GM19463 (cell line): ENCODE measurements around the gene MRGPRX4.
"Not testable (repeated sequence)": the region's sequence is repeated elsewhere in the genome, so short reads cannot be mapped to it uniquely, and the experiment has no call there.

Source experiments
- ATAC-seq: cut with Tn5 transposase; IDR thresholded peaks from one replicate; pipeline ENCODE4 v1.9.1; 2021; ENCODE audit warnings: mild to moderate bottlenecking, moderate library complexity; ENCODE audit not compliant: unreplicated experiment

MRGPRX4 gene

DNA sequence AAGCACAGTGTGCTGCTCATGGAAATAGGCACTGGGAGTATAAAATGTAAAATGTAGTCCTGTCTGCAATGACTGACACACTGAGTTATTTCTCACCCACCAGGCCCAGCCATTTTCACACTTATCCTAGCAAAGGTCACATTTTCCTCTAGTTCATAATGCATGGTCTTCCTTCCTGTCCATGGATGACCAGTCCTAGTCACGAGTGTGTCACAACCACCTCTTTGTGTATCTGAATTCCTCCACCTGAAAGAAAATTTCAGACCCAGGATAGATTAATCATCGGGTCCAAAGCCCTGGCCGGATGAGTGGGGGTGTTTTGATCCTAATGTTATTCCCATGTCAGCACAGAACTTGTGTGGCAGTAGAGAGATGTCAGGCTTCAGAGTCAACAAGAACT is at the start of gene MRGPRX4:
Gene MRGPRX4 (plus strand): TSS at position 172 of the 400 bp plus-strand sequence. CDS start 420 bp downstream, outside the sequence.
- no peak for ATAC-seq

DNA sequence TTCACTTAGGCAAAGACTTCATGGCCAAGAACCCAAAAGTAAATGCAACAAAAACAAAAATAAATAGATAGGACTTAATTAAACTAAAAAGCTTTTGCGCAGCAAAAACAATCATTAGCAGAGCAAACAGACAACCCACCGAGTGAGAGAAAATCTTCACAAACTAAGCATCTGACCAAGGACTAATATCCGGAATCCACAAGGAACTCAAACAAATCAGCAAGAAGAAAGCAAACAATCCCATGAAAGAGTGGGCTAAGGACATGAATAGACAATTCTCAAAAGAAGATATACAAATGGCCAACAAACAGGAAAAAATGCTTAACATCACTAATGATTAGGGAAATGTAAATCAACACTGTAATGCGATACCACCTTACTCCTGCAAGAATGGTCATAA is 41.5 kb upstream of the MRGPRX4 start:
- not testable (repeated sequence) for ATAC-seq

DNA sequence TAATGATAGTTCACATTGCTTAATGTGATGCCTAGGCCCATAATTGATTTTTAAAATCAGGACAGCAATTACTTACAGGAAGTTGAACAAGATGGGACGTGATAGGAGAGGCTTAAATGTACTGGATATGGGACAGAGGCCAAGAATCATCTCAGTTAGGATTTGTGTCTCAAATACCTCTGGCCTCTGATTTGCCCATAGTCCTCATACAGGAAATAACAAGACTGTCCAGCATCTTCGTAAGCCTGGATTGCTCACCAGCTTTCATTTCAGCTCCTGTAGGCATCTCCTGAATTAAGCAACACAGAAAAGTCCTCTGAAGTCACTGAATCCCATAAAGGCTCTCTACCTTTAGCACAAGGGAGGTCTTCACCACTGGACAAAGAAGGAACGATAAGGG is 40.3 kb upstream of the MRGPRX4 start, which contains the start of gene MRGPRX3:
Gene MRGPRX3 (plus strand): TSS at position 231 of the 400 bp plus-strand sequence. CDS start 4,632 bp downstream, outside the sequence.
- no peak for ATAC-seq

DNA sequence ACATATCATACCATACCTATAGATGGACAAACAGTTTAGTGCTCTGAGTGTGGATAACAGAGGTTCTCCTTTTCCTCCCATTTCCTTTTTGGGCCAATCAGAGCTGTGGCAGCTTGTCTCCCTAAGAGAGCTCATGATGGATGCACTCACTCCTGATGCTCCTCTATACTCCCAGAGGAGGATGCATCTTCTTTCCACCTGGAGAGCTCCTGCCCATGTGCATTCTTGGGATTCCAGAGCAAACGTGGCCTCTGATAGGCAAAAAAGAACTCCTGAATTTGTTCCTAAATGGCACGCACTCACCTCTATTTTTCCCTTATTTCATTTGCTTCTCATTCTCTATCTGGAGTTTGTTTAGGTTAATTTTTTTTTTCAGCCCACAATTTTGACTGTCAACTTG is 37.3 kb upstream of the MRGPRX4 start:
- no peak for ATAC-seq

DNA sequence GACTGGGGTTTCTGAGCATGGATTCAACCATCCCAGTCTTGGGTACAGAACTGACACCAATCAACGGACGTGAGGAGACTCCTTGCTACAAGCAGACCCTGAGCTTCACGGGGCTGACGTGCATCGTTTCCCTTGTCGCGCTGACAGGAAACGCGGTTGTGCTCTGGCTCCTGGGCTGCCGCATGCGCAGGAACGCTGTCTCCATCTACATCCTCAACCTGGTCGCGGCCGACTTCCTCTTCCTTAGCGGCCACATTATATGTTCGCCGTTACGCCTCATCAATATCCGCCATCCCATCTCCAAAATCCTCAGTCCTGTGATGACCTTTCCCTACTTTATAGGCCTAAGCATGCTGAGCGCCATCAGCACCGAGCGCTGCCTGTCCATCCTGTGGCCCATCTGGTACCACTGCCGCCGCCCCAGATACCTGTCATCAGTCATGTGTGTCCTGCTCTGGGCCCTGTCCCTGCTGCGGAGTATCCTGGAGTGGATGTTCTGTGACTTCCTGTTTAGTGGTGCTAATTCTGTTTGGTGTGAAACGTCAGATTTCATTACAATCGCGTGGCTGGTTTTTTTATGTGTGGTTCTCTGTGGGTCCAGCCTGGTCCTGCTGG is 35.3 kb upstream of the MRGPRX4 start:
- ATAC-seq = no peak

DNA sequence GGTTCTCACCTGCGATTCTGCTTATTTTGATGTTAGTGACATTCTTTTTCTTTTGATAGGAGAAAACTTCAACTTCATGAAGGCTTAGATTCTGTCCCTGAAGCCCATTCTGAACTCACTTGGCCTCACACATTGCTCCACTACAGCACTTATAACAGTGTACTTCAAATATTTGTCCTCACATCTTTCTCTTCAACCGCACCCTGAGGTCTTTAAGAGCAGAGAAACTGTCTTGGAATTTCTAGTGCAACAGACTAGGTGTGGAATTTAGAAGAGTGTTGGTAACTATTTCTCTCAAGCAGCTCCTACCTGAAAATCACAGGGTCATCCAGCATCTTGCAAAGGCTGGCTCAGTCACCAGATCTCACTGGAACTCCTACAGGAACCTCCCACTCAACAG is 32.5 kb upstream of the MRGPRX4 start:
- ATAC-seq = no peak

DNA sequence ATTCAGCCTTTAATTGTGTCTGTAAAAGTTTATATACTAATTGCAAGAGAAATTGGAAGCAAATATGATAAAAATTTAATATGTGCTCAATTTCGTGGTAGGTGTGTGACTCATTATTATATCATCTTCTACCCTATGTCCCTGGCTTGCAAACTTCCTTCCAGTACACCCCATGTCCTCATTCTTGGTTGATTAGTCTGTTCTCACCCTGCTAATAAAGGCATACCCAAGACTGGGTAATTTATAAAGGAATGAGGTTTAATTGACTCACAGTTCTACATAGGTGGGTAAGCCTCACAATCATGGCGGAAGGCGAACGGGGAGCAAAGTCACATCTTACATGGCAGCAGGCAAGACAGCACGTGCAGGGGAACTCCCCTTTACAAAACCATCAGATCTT is 28.4 kb upstream of the MRGPRX4 start:
- ATAC-seq = no peak

DNA sequence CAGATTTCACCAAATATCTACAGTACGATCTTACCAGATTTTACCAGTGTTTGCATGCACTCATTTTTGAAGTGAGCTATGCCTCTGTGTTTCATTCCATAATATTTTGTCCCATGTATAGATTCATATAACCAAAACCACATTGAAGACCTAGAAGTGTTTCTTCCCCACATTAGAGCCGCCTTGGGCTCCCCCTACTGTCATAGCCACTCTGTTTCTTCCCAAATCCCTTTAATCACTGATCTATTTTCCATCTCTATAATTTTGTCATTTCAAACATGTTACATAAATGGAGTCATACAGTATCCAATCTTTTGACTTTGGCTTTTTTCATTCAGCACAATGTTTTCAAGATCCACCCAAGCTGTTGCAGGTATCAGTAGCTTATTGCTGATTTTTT is 27.6 kb upstream of the MRGPRX4 start:
- ATAC-seq = no peak

DNA sequence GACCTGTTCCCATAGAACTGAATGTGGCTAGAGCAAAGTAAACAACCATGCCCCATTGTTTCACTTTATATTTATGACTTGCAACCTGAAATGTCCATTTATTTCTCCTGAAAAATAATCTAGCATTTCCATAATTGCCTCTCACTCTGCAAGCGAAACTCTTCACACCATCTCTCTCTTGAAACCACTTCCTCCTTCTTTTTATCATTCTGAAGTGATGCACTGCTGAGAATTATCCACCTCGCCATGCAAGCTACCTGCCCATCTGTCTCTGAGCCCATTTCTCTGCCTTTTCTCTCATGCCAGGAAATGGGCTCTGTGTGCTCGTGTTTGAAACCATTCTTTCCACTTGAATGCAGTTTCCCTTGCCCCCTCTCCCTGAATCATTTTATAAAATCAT is 26.8 kb upstream of the MRGPRX4 start:
- ATAC-seq = no peak

DNA sequence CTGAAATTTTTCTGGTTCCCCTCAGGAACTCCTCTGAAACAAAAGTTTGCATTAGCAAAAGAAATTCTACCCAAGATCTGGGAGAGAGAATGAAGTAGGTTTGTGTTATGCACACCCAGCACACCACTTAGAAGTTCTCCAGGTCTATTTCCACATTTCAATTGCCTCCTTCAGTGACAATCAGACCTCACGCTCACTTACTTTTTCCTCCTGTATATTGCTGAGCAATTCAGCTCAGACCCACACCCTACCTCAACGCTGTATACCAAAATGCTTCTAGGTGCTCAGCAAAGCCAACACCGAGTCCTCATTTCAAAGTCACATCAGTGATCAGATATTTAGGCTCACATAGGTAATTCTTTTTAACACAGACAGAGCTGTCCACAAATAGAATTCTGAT is 21.1 kb upstream of the MRGPRX4 start:
- no peak for ATAC-seq

DNA sequence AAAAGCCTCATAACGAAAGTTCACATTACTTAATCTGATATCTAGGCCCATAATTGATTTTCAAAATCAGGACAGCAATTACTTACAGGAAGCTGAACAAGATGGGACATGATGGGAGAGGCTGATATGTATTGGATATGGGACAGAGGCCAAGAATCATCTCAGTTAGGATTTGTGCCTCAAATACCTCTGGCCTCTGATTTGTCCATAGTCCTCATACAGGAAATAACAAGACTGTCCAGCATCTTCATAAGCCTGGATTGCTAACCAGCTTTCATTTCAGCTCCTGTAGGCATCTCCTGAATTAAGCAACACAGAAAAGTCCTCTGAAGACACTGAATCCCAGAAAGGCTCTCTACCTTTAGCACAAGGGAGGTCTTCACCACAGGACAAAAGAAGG is 4.3 kb upstream of the MRGPRX4 start:
- ATAC-seq = no peak

DNA sequence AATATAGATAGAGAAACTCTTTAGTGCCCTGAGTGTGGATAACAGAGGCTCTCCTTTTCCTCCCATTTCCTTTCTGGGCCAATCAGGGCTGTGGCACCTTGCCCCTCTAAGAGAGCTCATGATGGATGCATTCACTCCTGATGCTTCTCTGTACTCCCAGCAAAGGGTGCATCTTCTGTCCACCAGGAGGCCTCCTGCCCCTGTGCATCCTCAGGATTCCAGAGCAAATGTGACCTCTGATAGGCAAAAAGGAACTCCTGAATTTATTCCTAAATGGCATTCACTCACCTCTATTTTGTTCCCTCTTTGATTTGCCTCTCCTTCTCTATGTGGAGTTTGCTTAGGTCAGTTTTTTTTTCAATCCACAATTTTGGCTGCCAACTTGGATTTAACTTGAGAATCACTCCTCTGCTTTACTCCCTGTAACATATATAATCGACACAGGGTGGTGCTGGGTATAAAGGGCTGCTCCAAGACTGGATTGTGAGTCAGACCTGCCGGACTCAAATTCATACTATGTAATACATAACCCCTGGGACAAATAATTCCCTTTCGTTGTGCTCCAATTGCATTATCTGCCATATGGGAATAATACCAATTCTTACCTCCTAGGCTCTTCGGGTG is 1.1 kb upstream of the MRGPRX4 start:
- no peak for ATAC-seq

DNA sequence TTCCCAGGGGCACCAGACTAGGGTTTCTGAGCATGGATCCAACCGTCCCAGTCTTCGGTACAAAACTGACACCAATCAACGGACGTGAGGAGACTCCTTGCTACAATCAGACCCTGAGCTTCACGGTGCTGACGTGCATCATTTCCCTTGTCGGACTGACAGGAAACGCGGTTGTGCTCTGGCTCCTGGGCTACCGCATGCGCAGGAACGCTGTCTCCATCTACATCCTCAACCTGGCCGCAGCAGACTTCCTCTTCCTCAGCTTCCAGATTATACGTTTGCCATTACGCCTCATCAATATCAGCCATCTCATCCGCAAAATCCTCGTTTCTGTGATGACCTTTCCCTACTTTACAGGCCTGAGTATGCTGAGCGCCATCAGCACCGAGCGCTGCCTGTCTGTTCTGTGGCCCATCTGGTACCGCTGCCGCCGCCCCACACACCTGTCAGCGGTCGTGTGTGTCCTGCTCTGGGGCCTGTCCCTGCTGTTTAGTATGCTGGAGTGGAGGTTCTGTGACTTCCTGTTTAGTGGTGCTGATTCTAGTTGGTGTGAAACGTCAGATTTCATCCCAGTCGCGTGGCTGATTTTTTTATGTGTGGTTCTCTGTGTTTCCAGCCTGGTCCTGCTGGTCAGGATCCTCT is 709 bp downstream of the MRGPRX4 start:
- no peak for ATAC-seq

DNA sequence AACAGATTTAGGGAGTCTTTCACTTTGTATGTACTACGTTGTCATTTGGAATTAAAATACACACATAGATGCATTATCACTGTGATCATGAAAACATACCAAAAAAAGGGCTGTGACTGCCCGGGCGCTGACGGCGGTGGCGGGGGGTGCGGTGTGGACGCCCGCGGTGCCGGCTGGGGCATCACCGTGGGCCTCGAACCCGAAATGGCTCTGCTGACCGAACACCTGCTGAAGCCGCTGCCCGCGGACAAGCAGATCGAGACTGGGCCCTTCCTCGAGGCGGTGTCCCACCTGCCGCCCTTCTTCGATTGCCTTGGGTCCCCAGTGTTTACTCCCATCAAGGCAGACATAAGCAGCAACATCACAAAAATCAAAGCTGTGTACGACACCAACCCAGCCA is 16.2 kb downstream of the MRGPRX4 start:
- ATAC-seq = no peak

DNA sequence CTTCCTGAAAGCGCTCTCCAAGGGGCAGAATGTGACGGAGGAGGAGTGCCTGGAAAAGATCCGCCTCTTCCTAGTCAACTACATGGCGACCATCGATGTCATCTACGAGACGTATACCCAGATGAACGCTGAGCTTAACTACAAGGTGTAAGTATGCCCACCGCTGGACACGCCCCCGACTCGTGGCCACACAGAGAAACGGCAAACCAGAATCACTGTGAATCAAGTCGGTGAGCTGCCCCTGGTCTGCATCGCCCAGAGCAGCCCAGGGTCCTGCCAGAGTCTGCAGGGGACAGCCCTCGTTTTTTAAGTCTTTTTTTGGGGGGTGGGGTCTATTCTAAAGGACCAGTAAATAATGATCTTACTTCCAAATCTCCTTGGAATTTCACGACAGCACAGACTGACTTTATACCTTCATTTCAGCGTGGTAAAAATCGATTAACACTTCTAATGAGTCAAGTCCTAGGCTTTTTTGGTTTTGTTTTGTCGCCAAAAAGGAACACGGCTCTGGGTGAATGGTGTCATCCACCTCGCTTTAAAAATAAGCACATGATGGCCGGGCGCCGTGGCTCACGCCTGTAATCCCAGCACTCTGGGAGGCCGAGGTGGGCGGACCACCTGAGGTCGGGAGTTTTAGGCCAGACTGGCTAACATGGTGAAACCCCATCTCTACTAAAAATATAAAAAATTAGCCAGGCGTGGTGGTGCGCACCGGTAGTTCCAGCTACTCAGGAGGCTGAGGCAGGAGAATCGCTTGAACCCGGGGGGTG is 17.0 kb downstream of the MRGPRX4 start:
- not testable (repeated sequence) for ATAC-seq

DNA sequence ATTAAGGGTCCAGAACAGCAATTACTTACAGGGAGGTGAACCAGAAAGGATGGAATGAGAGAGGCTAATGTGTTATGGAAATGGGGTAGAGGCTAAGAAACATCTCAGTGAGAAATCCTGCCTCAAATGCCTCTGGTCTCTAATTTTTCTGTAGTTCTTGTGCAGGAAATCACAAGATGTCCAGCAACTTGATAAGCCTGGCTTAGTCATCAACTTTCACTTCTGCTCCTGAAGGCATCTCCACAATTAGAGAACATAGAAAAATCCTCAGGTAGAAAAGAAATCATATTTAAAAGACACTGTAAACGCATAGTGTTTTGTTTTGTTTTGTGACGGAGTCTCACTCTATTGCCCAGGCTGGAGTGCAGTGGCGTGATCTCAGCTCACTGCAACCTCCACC is 18.7 kb downstream of the MRGPRX4 start:
- ATAC-seq = no peak

DNA sequence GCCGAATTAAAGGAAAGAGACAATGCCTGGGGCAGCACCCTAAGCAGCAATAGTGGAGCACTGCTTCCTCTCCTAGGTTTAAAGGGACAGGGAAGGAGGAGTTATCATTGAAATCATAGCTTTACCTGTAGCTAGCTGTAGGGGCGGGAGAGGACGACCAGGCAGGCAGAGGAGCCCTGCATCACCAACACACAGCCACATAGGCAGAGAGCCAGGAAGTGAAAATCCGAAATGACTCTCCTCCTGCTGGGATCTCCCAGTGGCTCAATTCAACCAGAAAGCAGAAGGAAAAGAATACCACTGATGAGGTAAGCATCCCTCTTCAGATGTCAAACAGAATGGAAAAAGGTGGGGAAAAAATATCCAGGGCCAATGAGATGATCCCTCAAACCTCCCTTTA is 20.4 kb downstream of the MRGPRX4 start:
- no peak for ATAC-seq

DNA sequence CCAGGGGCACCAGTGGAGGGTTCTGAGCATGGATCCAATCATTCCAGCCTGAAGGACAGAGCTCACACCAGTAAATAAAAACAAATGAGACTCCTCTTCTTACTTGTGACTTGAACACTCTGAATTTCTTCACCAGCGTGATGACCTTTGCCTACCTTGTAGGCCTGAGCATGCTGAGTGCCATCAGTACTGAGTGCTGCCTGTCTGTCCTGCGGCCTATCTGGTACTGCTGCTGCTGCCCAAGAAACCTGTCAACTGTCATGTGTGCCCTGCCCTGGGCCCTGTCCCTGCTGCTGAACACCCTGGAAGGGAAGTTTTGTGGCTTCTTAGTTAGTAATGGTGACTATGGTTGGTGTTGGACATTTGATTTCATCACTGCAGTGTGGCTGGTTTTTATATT is 23.9 kb downstream of the MRGPRX4 start:
- ATAC-seq = no peak

DNA sequence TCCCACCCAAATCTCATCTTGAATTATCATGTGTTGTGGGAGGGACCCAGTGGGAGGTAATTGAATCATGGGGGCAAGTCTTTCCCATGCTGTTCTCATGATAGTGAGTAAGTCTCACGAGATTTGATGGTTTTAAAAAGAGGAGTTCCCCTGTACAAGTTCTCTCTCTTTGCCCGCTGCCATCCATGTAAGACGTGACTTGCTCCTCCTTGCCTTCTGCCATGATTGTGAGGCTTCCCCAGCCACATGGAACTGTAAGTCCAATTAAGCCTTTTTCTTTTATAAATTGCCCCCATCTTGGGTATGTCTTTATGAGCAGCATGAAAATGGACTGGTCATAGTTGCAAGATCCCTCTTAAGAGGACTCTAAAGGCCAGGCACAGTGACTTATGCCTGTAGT is 25.1 kb downstream of the MRGPRX4 start:
- ATAC-seq = not testable (repeated sequence)

DNA sequence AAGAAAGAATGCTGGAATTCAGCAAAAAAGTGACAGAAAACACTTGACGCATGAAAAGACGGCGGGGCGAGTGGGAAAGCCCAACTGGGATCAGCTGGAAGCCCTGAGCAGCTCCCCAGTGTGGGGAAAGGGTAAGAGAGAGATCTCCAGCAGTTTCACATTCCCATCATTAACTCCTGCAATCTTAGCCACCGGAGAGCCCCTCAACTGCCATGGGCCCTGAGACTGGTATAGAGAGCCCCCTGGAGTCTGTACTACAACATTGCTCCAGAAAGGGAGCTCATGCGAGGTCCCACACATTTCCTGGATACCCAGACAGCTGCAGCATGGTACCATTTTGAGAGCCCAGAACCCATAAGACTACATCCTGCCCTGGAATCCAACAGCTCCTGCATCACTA is 31.1 kb downstream of the MRGPRX4 start:
- no peak for ATAC-seq

DNA sequence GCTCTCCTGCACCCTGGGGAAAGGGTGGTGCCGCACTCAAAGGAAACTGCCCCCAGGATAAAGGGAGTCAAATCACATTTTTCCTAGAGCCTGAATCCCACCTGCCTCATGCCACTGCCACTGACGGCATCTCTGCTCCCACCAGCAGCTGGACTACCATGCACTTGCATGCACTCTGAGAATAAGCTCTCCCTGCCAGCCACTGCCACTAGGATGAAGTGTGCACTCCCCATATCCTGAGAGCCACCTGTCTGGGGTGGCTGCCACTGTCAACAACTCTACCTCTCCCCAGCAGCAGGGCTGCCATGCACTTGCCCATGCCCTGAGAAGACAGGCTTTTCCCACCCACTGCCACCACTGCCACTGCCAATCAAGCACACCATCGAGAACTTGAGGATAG is 31.6 kb downstream of the MRGPRX4 start:
- no peak for ATAC-seq

DNA sequence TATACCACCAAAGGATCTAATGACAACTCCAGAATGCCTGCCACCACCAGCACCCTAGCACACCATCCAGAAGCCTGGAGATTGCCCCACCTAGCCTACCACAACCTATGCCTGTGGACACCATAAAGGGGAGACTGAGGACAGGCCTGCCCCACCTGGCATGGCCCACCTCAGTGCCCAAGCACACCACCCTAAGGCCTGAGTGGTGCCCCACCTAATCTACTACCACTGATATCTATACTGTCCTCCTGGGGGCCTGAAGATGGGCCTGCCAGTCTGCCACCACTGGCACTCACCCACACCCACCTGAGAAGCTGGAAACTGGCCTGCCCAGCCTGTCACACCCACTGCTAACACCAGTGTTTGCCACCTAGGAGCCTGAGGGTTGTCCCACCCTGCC is 32.1 kb downstream of the MRGPRX4 start:
- no peak for ATAC-seq
